ENCODE data around the gene SLC25A39.

- TF ChIP-seq POLR2A (IDR thresholded peaks at IDR 0.05; ENCODE audit: low read length) (peak; percentile 31), GATA1 (IDR thresholded peaks at IDR 0.05; ENCODE audit: low read depth, low read length) (no peak)
Measured at GRCh38 chr17:44345454-44346026, 20.9 kb upstream of the SLC25A39 start.

Data from erythroblast (primary cell).